GM23248 (cell line): ENCODE data around the gene JAK3. TPM values are rescaled to one million over a fixed set of nuclear protein-coding genes. Genes with fewer than 3 reads are reported as not detected.
A peak's percentile ranks its signal among the peaks of the same experiment; 100 is the strongest.

ENCODE experiments used
- DNase-seq: peaks from one replicate; pipeline ENCODE4 v3.0.0-alpha.2; 2015
- H2AFZ ChIP-seq: fragments of 200-600 bp; sonication (generic); 2 replicates; pipeline ENCODE4 v1.6.1; 2016; ENCODE audit warnings: antibody characterized with exemption
- H3F3A ChIP-seq: fragments of 200-600 bp; sonication (generic); 2 replicates; pipeline ENCODE4 v1.6.1; 2016; ENCODE audit warnings: mild to moderate bottlenecking, antibody characterized with exemption, mixed run types; ENCODE audit not compliant: insufficient read depth
- H3K27ac ChIP-seq: fragments of 200-600 bp; sonication (generic); 2 replicates; pipeline ENCODE4 v1.5.1; 2016; ENCODE audit warnings: mild to moderate bottlenecking
- H3K27me3 ChIP-seq: fragments of 200-600 bp; sonication (generic); replicated peaks from 2 replicates; pipeline ENCODE4 v1.6.1; 2016; ENCODE audit warnings: mild to moderate bottlenecking; ENCODE audit not compliant: insufficient read depth
- H3K36me3 ChIP-seq: fragments of 200-600 bp; sonication (generic); 2 replicates; pipeline ENCODE4 v1.6.1; 2016; ENCODE audit warnings: low read depth, mild to moderate bottlenecking
- H3K4me1 ChIP-seq: fragments of 200-600 bp; sonication (generic); 2 replicates; pipeline ENCODE4 v1.6.1; 2016; ENCODE audit warnings: mild to moderate bottlenecking; ENCODE audit not compliant: insufficient read depth
- H3K4me2 ChIP-seq: fragments of 200-600 bp; sonication (generic); one replicate; pipeline ENCODE4 v1.6.1; 2016; ENCODE audit warnings: mild to moderate bottlenecking; ENCODE audit not compliant: unreplicated experiment
- H3K4me3 ChIP-seq: fragments of 200-600 bp; sonication (generic); 2 replicates; pipeline ENCODE4 v1.5.1; 2016; ENCODE audit warnings: mild to moderate bottlenecking
- H3K79me2 ChIP-seq: fragments of 200-600 bp; sonication (generic); 2 replicates; pipeline ENCODE4 v1.6.1; 2016; ENCODE audit warnings: mild to moderate bottlenecking; ENCODE audit not compliant: insufficient read depth
- H3K9ac ChIP-seq: fragments of 200-600 bp; sonication (generic); 2 replicates; pipeline ENCODE4 v1.6.1; 2016; ENCODE audit warnings: mild to moderate bottlenecking
- H3K9me2 ChIP-seq: fragments of 200-600 bp; sonication (generic); 2 replicates; pipeline ENCODE4 v1.6.1; 2016; ENCODE audit warnings: mixed run types, mild to moderate bottlenecking, moderate library complexity; ENCODE audit not compliant: insufficient read depth
- H3K9me3 ChIP-seq: fragments of 200-600 bp; sonication (generic); one replicate; pipeline ENCODE4 v1.6.1; 2017; ENCODE audit warnings: low read depth
- H4K20me1 ChIP-seq: fragments of 200-600 bp; sonication (generic); 2 replicates; pipeline ENCODE4 v1.6.0; 2016; ENCODE audit not compliant: insufficient read depth
- EZH2 ChIP-seq: fragments of 200-600 bp; sonication (generic); IDR thresholded peaks from 2 replicates; pipeline ENCODE4 v1.6.1; 2018; ENCODE audit warnings: antibody characterized with exemption, mild to moderate bottlenecking; ENCODE audit not compliant: insufficient read depth, poor library complexity, severe bottlenecking
- EZH2phosphoT487 ChIP-seq: fragments of 200-600 bp; sonication (generic); IDR thresholded peaks from 2 replicates; pipeline ENCODE4 v1.6.1; 2018; ENCODE audit warnings: antibody characterized with exemption, moderate library complexity, mild to moderate bottlenecking, low read depth; ENCODE audit not compliant: insufficient read depth
- WGBS, 2 experiments: methylation state at CpG; one replicate each; pipeline ENCODE4 v1.1.6; 2015 to 2017; ENCODE audit warnings: low lambda C conversion rate in 2 of 2, low coverage in 1 of 2; ENCODE audit errors: missing lambda C conversion rate in 2 of 2; 5-methylcytosine and 5-hydroxymethylcytosine counted together
- in situ Hi-C: fragments of 300-500 bp; cut with MboI; formaldehyde crosslinking; loops from 2 replicates; pipeline ENCODE4 v1.15.0; 2020
- polyA plus RNA-seq: library from polyadenylated mRNA; unstranded; fragments of >200 nt; fragmentation: Nextera tagmentation; extraction: Ambion mirVana; gene quantifications from 2 replicates; pipeline ENCODE4 v1.2.1, GENCODE V29; 2016
- total RNA-seq: library from RNA; depleted of rRNA; stranded (reverse); fragments of >200 nt; shearing (Covaris generic); gene quantifications from 2 replicates; pipeline ENCODE4 v1.2.3, GENCODE V29; 2014

Gene JAK3
- total and polyA plus RNA-seq, 2 experiments from 2014 or later = 5.0 to 5.9 TPM

GRCh38 chr19:17862711-17863519 lies 15.1 kb upstream of the JAK3 start:
- in situ Hi-C loops = no loop called here
- 84 to 85% methylated on average over 19 to 31 of the region's 31 CpGs for WGBS, 2 experiments
- Histone ChIP-seq H4K20me1 (peaks cover 11% of the 10 kb centered on the region; the same call in 1 of the 2 replicates), H3K9me2 (no peaks in the 10 kb centered on the region), H3K36me3 (peaks cover 41% of the 10 kb centered on the region; the same call in 1 of the 2 replicates), H2AFZ (no peak overlapping the region), H3F3A (peaks cover 41% of the 10 kb centered on the region), H3K27me3 (no peaks in the 10 kb centered on the region), H3K79me2 (peaks cover 37% of the 10 kb centered on the region), H3K4me2 (no peak overlapping the region), H3K4me3 (no peak overlapping the region), H3K9ac (0 out of 2 replicates have a peak overlapping the region, but pooled peaks have one; percentile 99), H3K4me1 (peaks cover 14% of the 10 kb centered on the region; the same call in 1 of the 2 replicates), H3K9me3 (no peaks in the 10 kb centered on the region), H3K27ac (0 out of 2 replicates have a peak overlapping the region, but pooled peaks have one; percentile 15)
- TF ChIP-seq EZH2 (no peak), EZH2phosphoT487 (no peak)
- no peak for DNase-seq

- WGBS, 2 experiments = 67% methylated on average over 21 to 23 of the region's 23 CpGs
- Histone ChIP-seq H3K79me2 (peaks cover 37% of the 10 kb centered on the region), H3K4me1 (peaks cover 14% of the 10 kb centered on the region; the same call in 1 of the 2 replicates), H4K20me1 (peaks cover 11% of the 10 kb centered on the region; the same call in 1 of the 2 replicates), H3K9me3 (no peaks in the 10 kb centered on the region), H3F3A (peaks cover 41% of the 10 kb centered on the region), H2AFZ (no peak overlapping the region), H3K27ac (no peak overlapping the region), H3K27me3 (no peaks in the 10 kb centered on the region), H3K4me3 (peak overlapping the region; percentile 98), H3K9me2 (no peaks in the 10 kb centered on the region), H3K36me3 (peaks cover 41% of the 10 kb centered on the region; the same call in 1 of the 2 replicates), H3K9ac (peak overlapping the region; percentile 99), H3K4me2 (peak overlapping the region; percentile 92)
- no peak for TF ChIP-seq EZH2phosphoT487
- no peak for TF ChIP-seq EZH2
- in situ Hi-C loops = no loop called here
- DNase-seq = no peak
These were observed 14.0 kb upstream of the JAK3 start for GRCh38 chr19:17861542-17862402.

- Histone ChIP-seq H4K20me1 (peaks cover 11% of the 10 kb centered on the region; the same call in 1 of the 2 replicates), H3K4me2 (peak overlapping the region; percentile 92), H3K36me3 (peaks cover 41% of the 10 kb centered on the region; the same call in 1 of the 2 replicates), H2AFZ (no peak overlapping the region), H3K9me3 (no peaks in the 10 kb centered on the region), H3F3A (peaks cover 40% of the 10 kb centered on the region), H3K27me3 (no peaks in the 10 kb centered on the region), H3K27ac (peak overlapping the region; percentile 67), H3K4me1 (peaks cover 14% of the 10 kb centered on the region; the same call in 1 of the 2 replicates), H3K9ac (peak overlapping the region; percentile 99), H3K79me2 (peaks cover 37% of the 10 kb centered on the region), H3K9me2 (no peaks in the 10 kb centered on the region), H3K4me3 (peak overlapping the region; percentile 98)
- WGBS, 2 experiments = 45 to 49% methylated on average over 7 of the region's 7 CpGs
- peak; percentile 43 for DNase-seq
- no peak for TF ChIP-seq EZH2
- TF ChIP-seq EZH2phosphoT487 = no peak
- in situ Hi-C loops = no loop called here
These were observed 13.2 kb upstream of the JAK3 start for GRCh38 chr19:17860993-17861360.

- WGBS, 2 experiments = 3 to 4% methylated on average over 22 of the region's 22 CpGs
- peak; percentile 61 for DNase-seq
- H3K4me1 ChIP-seq = peaks cover 14% of the 10 kb centered on the region; the same call in 1 of the 2 replicates
- peak overlapping the region; percentile 98 for H3K4me3 ChIP-seq
- peaks cover 37% of the 10 kb centered on the region for H3K79me2 ChIP-seq
- TF ChIP-seq EZH2 (no peak), EZH2phosphoT487 (no peak)
- H2AFZ ChIP-seq = no peak overlapping the region
- peak overlapping the region; percentile 99 for H3K9ac ChIP-seq
- peak overlapping the region; percentile 67 for H3K27ac ChIP-seq
- H3K9me2 ChIP-seq = no peaks in the 10 kb centered on the region
- H3K36me3 ChIP-seq = peaks cover 41% of the 10 kb centered on the region; the same call in 1 of the 2 replicates
- H3K27me3 ChIP-seq = no peaks in the 10 kb centered on the region
- in situ Hi-C loops = no loop called here
- peak overlapping the region; percentile 92 for H3K4me2 ChIP-seq
- peaks cover 35% of the 10 kb centered on the region for H3F3A ChIP-seq
- peaks cover 11% of the 10 kb centered on the region; the same call in 1 of the 2 replicates for H4K20me1 ChIP-seq
- no peaks in the 10 kb centered on the region for H3K9me3 ChIP-seq
These were observed 12.7 kb upstream of the JAK3 start for GRCh38 chr19:17860331-17860992.
